ENCODE measurements around the gene FNDC1.

FNDC1 gene

GRCh38 chr6:159315562-159315961 is 146.4 kb downstream of the FNDC1 start:
- no peak overlapping the region for H3K4me3 ChIP-seq (replicated peaks; ENCODE audit: low read depth, low read length)
- no peaks in the 10 kb centered on the region for H3K36me3 ChIP-seq (ENCODE audit: control insufficient read depth, insufficient read depth, low read length)
- DNase-seq (ENCODE audit: extremely low read depth, insufficient read length): no peak
- no peak for TF ChIP-seq CTCF (IDR thresholded peaks at IDR 0.05; ENCODE audit: insufficient read depth, low read length, poor library complexity, severe bottlenecking)
- no peaks in the 10 kb centered on the region for H3K27me3 ChIP-seq (replicated peaks; ENCODE audit: control insufficient read depth, insufficient read depth, low read length)

- Histone ChIP-seq H3K27me3 (replicated peaks; ENCODE audit: control insufficient read depth, insufficient read depth, low read length) (no peaks in the 10 kb centered on the region), H3K36me3 (ENCODE audit: control insufficient read depth, insufficient read depth, low read length) (no peaks in the 10 kb centered on the region), H3K4me3 (replicated peaks; ENCODE audit: low read depth, low read length) (no peak overlapping the region)
- DNase-seq (ENCODE audit: extremely low read depth, insufficient read length): no peak
- no peak for TF ChIP-seq CTCF (IDR thresholded peaks at IDR 0.05; ENCODE audit: insufficient read depth, low read length, poor library complexity, severe bottlenecking)
Measured at GRCh38 chr6:159317430-159317829, 148.2 kb downstream of the FNDC1 start.

- Histone ChIP-seq H3K36me3 (ENCODE audit: control insufficient read depth, insufficient read depth, low read length) (no peaks in the 10 kb centered on the region), H3K4me3 (replicated peaks; ENCODE audit: low read depth, low read length) (no peak overlapping the region), H3K27me3 (replicated peaks; ENCODE audit: control insufficient read depth, insufficient read depth, low read length) (no peaks in the 10 kb centered on the region)
- DNase-seq (ENCODE audit: extremely low read depth, insufficient read length): no peak
- no peak for TF ChIP-seq CTCF (IDR thresholded peaks at IDR 0.05; ENCODE audit: insufficient read depth, low read length, poor library complexity, severe bottlenecking)
Measured at GRCh38 chr6:159321267-159321666, 152.1 kb downstream of the FNDC1 start.
